PC-3 (cell line): ENCODE measurements around the gene CHMP2A. TPM values are rescaled to one million over a fixed set of nuclear protein-coding genes. Genes with fewer than 3 reads are reported as not detected.
A peak's percentile ranks its signal among the peaks of the same experiment; 100 is the strongest.

Experiments
- ATAC-seq: fragments of 200-7000 bp; cut with Tn5 transposase; 2 replicates; pipeline ENCODE4 v1.9.1; 2020; ENCODE audit warnings: mild to moderate bottlenecking, moderate library complexity
- BruUV-seq: library from RNA; stranded (reverse); fragments of 400-500 nt; replicated peaks from 2 replicates; lab custom pipeline; 2021; lab: Mats Ljungman, UMichigan
- CTCF ChIA-PET: fragments of 300-600 bp; sonication (Branson Sonifier 250); formaldehyde crosslinking; loops from one replicate; lab custom pipeline; 2022; ENCODE audit warnings: antibody characterized with exemption; lab: Charles Lee
- POLR2A ChIA-PET: fragments of 300-600 bp; sonication (Branson Sonifier 250); formaldehyde crosslinking; loops from one replicate; lab custom pipeline; 2022; ENCODE audit warnings: antibody characterized with exemption; ENCODE audit not compliant: unreplicated experiment; lab: Charles Lee
- DNase-seq: peaks from one replicate; pipeline ENCODE4 v3.0.0-alpha.2; 2015
- H2AFZ ChIP-seq: fragments of 300-600 bp; sonication (generic); 2 replicates; pipeline ENCODE4 v1.6.0; 2016; ENCODE audit warnings: antibody characterized with exemption, low read length
- H3F3A ChIP-seq: fragments of 300-600 bp; sonication (generic); one replicate; pipeline ENCODE4 v1.6.0; 2017; ENCODE audit warnings: antibody characterized with exemption, low read length, control low read depth, mild to moderate bottlenecking; ENCODE audit not compliant: unreplicated experiment
- H3K27ac ChIP-seq: fragments of 300-600 bp; sonication (generic); 2 replicates; pipeline ENCODE4 v1.5.1; 2016; ENCODE audit warnings: mild to moderate bottlenecking, low read length
- H3K27me3 ChIP-seq: fragments of 300-600 bp; sonication (generic); 2 replicates; pipeline ENCODE4 v1.6.1; 2016; ENCODE audit warnings: low read length, mixed read lengths
- H3K36me3 ChIP-seq: fragments of 300-600 bp; sonication (generic); 2 replicates; pipeline ENCODE4 v1.6.1; 2016; ENCODE audit warnings: low read depth, mixed run types, low read length, mixed read lengths
- H3K4me1 ChIP-seq: fragments of 300-600 bp; sonication (generic); 2 replicates; pipeline ENCODE4 v1.5.1; 2016; ENCODE audit warnings: low read length; ENCODE audit not compliant: insufficient read depth
- H3K4me2 ChIP-seq: fragments of 300-600 bp; sonication (generic); 2 replicates; pipeline ENCODE4 v1.6.0; 2016; ENCODE audit warnings: low read length
- H3K4me3 ChIP-seq: fragments of 300-600 bp; sonication (generic); 2 replicates; pipeline ENCODE4 v1.5.1; 2016; ENCODE audit warnings: mild to moderate bottlenecking, low read length, mixed read lengths
- H3K79me2 ChIP-seq: fragments of 300-600 bp; sonication (generic); 2 replicates; pipeline ENCODE4 v1.6.1; 2017; ENCODE audit warnings: low read length, mixed read lengths
- H3K9ac ChIP-seq: fragments of 300-600 bp; sonication (generic); 2 replicates; pipeline ENCODE4 v1.6.0; 2016; ENCODE audit warnings: mild to moderate bottlenecking, low read length
- H3K9me2 ChIP-seq: fragments of 300-600 bp; sonication (generic); replicated peaks from 2 replicates; pipeline ENCODE4 v1.6.1; 2016; ENCODE audit warnings: mixed run types, low read length, mixed read lengths
- H3K9me3 ChIP-seq: fragments of 300-600 bp; sonication (generic); 2 replicates; pipeline ENCODE4 v1.6.1; 2016; ENCODE audit warnings: low read length, mixed read lengths
- H4K20me1 ChIP-seq: fragments of 300-600 bp; sonication (generic); 2 replicates; pipeline ENCODE4 v1.6.1; 2016; ENCODE audit warnings: low read length, mixed read lengths
- CTCF ChIP-seq: fragments of 300-600 bp; sonication (generic); conservative IDR thresholded peaks from 2 replicates; pipeline ENCODE4 v1.5.1; 2017; ENCODE audit warnings: antibody characterized with exemption, low read depth, mild to moderate bottlenecking, low read length
- EZH2 ChIP-seq: fragments of 300-600 bp; sonication (generic); IDR thresholded peaks from one replicate; pipeline ENCODE4 v1.6.1; 2017; ENCODE audit warnings: antibody characterized with exemption, mild to moderate bottlenecking, low read length; ENCODE audit not compliant: unreplicated experiment
- EZH2phosphoT487 ChIP-seq: fragments of 300-600 bp; sonication (generic); IDR thresholded peaks from 2 replicates; pipeline ENCODE4 v1.6.1; 2018; ENCODE audit warnings: mild to moderate bottlenecking, antibody characterized with exemption, low read length, borderline replicate concordance
- intact Hi-C: fragments of 100-400 bp; cut with micrococcal nuclease; formaldehyde crosslinking; loops from 2 replicates; pipeline ENCODE4 v1.9.0; 2023
- total RNA-seq: library from RNA; depleted of rRNA; stranded (reverse); fragments of >200 nt; gene quantifications from 2 replicates; pipeline ENCODE4 v1.2.3, GENCODE V29; 2014

Gene CHMP2A
- total RNA-seq, 1 experiment from 2014 or later, result 220 TPM

- no peaks in the 10 kb centered on the region for H3F3A ChIP-seq
- no peak overlapping the region for H3K4me2 ChIP-seq
- DNase-seq (no peak), ATAC-seq (no peak)
- H3K27ac ChIP-seq, result no peak overlapping the region
- H3K4me1 ChIP-seq, result no peaks in the 10 kb centered on the region; the same call in 1 of the 2 replicates
- no peaks in the 10 kb centered on the region for H3K27me3 ChIP-seq
- no peak for TF ChIP-seq EZH2
- no peak for TF ChIP-seq CTCF
- TF ChIP-seq EZH2phosphoT487, result no peak
- no peak overlapping the region for H3K4me3 ChIP-seq
- H3K9me3 ChIP-seq, result no peaks in the 10 kb centered on the region
- no peak overlapping the region for H2AFZ ChIP-seq
- intact Hi-C loops, result no loop called here
- POLR2A ChIA-PET, result no interaction called here
- CTCF ChIA-PET, result no interaction called here
- H3K9ac ChIP-seq, result no peak overlapping the region
- H3K36me3 ChIP-seq, result peaks cover 2% of the 10 kb centered on the region
- H4K20me1 ChIP-seq, result no peaks in the 10 kb centered on the region
- peaks cover 13% of the 10 kb centered on the region; the same call in 1 of the 2 replicates for H3K79me2 ChIP-seq
- BruUV-seq, result TSS peak; percentile 3
- no peaks in the 10 kb centered on the region for H3K9me2 ChIP-seq
These were observed 28.1 kb upstream of the CHMP2A start for GRCh38 chr19:58582985-58583384.

- Histone ChIP-seq H3K27me3 (no peaks in the 10 kb centered on the region), H3K27ac (no peak overlapping the region), H4K20me1 (no peaks in the 10 kb centered on the region), H3K36me3 (peaks cover 2% of the 10 kb centered on the region), H2AFZ (no peak overlapping the region), H3F3A (no peaks in the 10 kb centered on the region), H3K9me3 (no peaks in the 10 kb centered on the region), H3K4me1 (no peaks in the 10 kb centered on the region; the same call in 1 of the 2 replicates), H3K79me2 (peaks cover 19% of the 10 kb centered on the region; the same call in 1 of the 2 replicates), H3K4me2 (no peak overlapping the region), H3K9ac (no peak overlapping the region), H3K9me2 (no peaks in the 10 kb centered on the region), H3K4me3 (no peak overlapping the region)
- no TSS peak for BruUV-seq
- peak; percentile 96 for ATAC-seq
- DNase-seq, result peak; percentile 85
- intact Hi-C loops, result no loop called here
- POLR2A ChIA-PET, result no interaction called here
- TF ChIP-seq CTCF (peak; percentile 99), EZH2phosphoT487 (no peak), EZH2 (no peak)
- CTCF ChIA-PET, result interaction anchor here (0.6 kb wide), 1 partner anchor 81 kb away, joined by 3 read pairs; no protein-coding TSS in a partner anchor
These were observed 26.6 kb upstream of the CHMP2A start for GRCh38 chr19:58581227-58582141.
